ENCODE results near the gene COG2. TPM values are rescaled to one million over a fixed set of nuclear protein-coding genes. Genes with fewer than 3 reads are reported as not detected.

Gene COG2
- total RNA-seq, 1 experiment from 2014 or later: 46.9 TPM

DNA sequence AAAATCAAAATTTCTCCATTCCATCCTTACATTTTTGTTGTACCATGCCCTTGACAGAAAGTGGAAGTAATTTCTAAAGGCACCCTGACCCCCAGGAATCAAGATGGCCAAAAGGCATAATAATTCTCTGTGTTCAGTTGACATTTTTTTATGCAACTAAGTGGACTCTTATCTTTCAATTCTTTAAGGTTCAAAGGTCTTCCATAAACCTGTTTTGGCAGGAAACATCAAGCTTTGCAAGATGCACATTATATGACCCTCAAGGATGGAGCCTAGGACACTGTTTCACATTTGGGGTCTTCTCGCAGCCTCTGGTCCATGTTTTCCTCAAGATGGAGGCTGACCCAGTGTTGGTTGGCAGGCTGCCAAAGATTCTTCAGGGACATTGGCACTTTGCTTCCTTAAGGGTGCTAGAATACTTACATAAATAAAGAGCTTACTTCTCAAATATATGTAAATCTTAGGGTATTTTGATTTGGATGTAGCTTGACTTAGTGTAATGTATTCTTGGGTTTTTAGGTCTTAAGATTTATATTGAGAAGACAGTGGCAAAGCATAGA lies 48.0 kb upstream of the COG2 start:
- no peak overlapping the region for H3K4me3 ChIP-seq (ENCODE audit: low read depth, low read length)
- H3K36me3 Mint-ChIP-seq (ENCODE audit: insufficient read depth, unreplicated experiment): no peaks in the 10 kb centered on the region
- H3K36me3 ChIP-seq (ENCODE audit: control insufficient read depth, insufficient read depth, low read length): no peaks in the 10 kb centered on the region
- H3K4me1 Mint-ChIP-seq (ENCODE audit: low read depth, unreplicated experiment): no peaks in the 10 kb centered on the region
- ChIA-PET POLR2A (no interaction called here), CTCF (no interaction called here)
- BruUV-seq (replicated peaks): no TSS peak
- H3K9me3 ChIP-seq: no peaks in the 10 kb centered on the region
- H3K27me3 Mint-ChIP-seq (ENCODE audit: insufficient read depth, unreplicated experiment): peaks cover 6% of the 10 kb centered on the region
- intact Hi-C loops (cut with micrococcal nuclease; ENCODE audit: unreplicated experiment): no loop called here
- H3K27me3 ChIP-seq (replicated peaks; ENCODE audit: control insufficient read depth, insufficient read depth, low read length): no peaks in the 10 kb centered on the region
- DNase-seq: no peak
- TF ChIP-seq, protein P1, sequence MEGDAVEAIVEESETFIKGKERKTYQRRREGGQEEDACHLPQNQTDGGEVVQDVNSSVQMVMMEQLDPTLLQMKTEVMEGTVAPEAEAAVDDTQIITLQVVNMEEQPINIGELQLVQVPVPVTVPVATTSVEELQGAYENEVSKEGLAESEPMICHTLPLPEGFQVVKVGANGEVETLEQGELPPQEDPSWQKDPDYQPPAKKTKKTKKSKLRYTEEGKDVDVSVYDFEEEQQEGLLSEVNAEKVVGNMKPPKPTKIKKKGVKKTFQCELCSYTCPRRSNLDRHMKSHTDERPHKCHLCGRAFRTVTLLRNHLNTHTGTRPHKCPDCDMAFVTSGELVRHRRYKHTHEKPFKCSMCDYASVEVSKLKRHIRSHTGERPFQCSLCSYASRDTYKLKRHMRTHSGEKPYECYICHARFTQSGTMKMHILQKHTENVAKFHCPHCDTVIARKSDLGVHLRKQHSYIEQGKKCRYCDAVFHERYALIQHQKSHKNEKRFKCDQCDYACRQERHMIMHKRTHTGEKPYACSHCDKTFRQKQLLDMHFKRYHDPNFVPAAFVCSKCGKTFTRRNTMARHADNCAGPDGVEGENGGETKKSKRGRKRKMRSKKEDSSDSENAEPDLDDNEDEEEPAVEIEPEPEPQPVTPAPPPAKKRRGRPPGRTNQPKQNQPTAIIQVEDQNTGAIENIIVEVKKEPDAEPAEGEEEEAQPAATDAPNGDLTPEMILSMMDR (IDR thresholded peaks at IDR 0.05; ENCODE audit: insufficient read depth in 1 of 2, low read depth in 1 of 2, low read length in 1 of 2, severe bottlenecking in 1 of 2, unreplicated experiment in 1 of 2): no peak
- no peaks in the 10 kb centered on the region for H3K4me1 ChIP-seq
- H3K9me3 Mint-ChIP-seq (ENCODE audit: unreplicated experiment): no peaks in the 10 kb centered on the region
- no peak overlapping the region for H3K27ac Mint-ChIP-seq (ENCODE audit: unreplicated experiment)
- H3K4me3 Mint-ChIP-seq (ENCODE audit: unreplicated experiment): no peak overlapping the region

DNA sequence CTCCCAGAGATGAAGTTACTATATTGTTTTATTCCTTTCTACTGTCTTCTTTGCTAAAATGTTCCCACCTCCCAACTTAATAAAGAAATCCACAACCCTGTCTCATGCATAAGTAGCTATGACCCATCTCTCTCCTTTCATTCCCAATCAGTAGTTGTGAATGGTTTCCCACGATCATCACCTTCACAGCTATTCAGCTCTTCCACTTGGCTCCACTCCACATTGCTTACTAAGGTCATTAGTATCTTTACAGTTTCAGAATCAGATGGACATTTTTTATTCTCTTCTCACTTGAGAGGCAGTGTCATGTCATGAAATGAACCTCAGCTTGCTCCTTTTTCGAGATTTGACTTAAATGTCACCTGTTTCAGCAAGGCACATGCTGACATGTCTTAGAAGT lies 47.1 kb upstream of the COG2 start:
- Histone ChIP-seq H3K4me1 (no peaks in the 10 kb centered on the region), H3K36me3 (ENCODE audit: control insufficient read depth, insufficient read depth, low read length) (no peaks in the 10 kb centered on the region), H3K27me3 (replicated peaks; ENCODE audit: control insufficient read depth, insufficient read depth, low read length) (no peaks in the 10 kb centered on the region), H3K4me3 (ENCODE audit: low read depth, low read length) (no peak overlapping the region), H3K9me3 (no peaks in the 10 kb centered on the region)
- no peaks in the 10 kb centered on the region for H3K9me3 Mint-ChIP-seq (ENCODE audit: unreplicated experiment)
- peaks cover 6% of the 10 kb centered on the region for H3K27me3 Mint-ChIP-seq (ENCODE audit: insufficient read depth, unreplicated experiment)
- no peaks in the 10 kb centered on the region for H3K36me3 Mint-ChIP-seq (ENCODE audit: insufficient read depth, unreplicated experiment)
- CTCF ChIA-PET: no interaction called here
- no peaks in the 10 kb centered on the region for H3K4me1 Mint-ChIP-seq (ENCODE audit: low read depth, unreplicated experiment)
- BruUV-seq (replicated peaks): no TSS peak
- TF ChIP-seq, protein P1 (IDR thresholded peaks at IDR 0.05; ENCODE audit: insufficient read depth in 1 of 2, low read depth in 1 of 2, low read length in 1 of 2, severe bottlenecking in 1 of 2, unreplicated experiment in 1 of 2): no peak
- H3K4me3 Mint-ChIP-seq (ENCODE audit: unreplicated experiment): no peak overlapping the region
- intact Hi-C loops (cut with micrococcal nuclease; ENCODE audit: unreplicated experiment): no loop called here
- POLR2A ChIA-PET: no interaction called here
- no peak for DNase-seq
- H3K27ac Mint-ChIP-seq (ENCODE audit: unreplicated experiment): no peak overlapping the region

DNA sequence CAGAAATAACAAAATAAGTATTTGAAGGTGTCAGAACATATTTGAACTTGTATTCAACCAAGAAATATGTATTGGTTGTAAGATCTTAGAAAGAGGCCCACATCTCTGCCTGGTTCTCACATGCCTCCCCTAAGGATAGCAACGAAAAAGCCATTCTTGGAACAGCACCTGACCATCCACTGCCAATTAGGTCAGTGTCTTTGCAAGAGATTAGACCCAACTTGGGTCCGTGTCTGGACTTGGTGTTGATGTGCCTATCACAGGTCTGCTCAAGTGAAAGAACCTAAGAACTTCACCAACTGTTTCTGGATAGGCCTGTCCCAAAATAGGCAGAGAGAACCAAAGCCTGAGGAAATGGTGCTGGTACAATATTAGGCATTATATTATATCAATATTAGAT lies 46.0 kb upstream of the COG2 start:
- no peaks in the 10 kb centered on the region for H3K9me3 ChIP-seq
- no TSS peak for BruUV-seq (replicated peaks)
- no peak overlapping the region for H3K4me3 ChIP-seq (ENCODE audit: low read depth, low read length)
- no peaks in the 10 kb centered on the region for H3K36me3 Mint-ChIP-seq (ENCODE audit: insufficient read depth, unreplicated experiment)
- H3K4me3 Mint-ChIP-seq (ENCODE audit: unreplicated experiment): no peak overlapping the region
- H3K27me3 ChIP-seq (replicated peaks; ENCODE audit: control insufficient read depth, insufficient read depth, low read length): no peaks in the 10 kb centered on the region
- intact Hi-C loops (cut with micrococcal nuclease; ENCODE audit: unreplicated experiment): no loop called here
- H3K4me1 ChIP-seq: no peaks in the 10 kb centered on the region
- no peak overlapping the region for H3K27ac Mint-ChIP-seq (ENCODE audit: unreplicated experiment)
- POLR2A ChIA-PET: no interaction called here
- H3K27me3 Mint-ChIP-seq (ENCODE audit: insufficient read depth, unreplicated experiment): peaks cover 6% of the 10 kb centered on the region
- TF ChIP-seq, protein P1 (IDR thresholded peaks at IDR 0.05; ENCODE audit: insufficient read depth in 1 of 2, low read depth in 1 of 2, low read length in 1 of 2, severe bottlenecking in 1 of 2, unreplicated experiment in 1 of 2): no peak
- peaks cover 1% of the 10 kb centered on the region for H3K9me3 Mint-ChIP-seq (ENCODE audit: unreplicated experiment)
- CTCF ChIA-PET: no interaction called here
- H3K36me3 ChIP-seq (ENCODE audit: control insufficient read depth, insufficient read depth, low read length): no peaks in the 10 kb centered on the region
- DNase-seq: no peak
- no peaks in the 10 kb centered on the region for H3K4me1 Mint-ChIP-seq (ENCODE audit: low read depth, unreplicated experiment)

Measured in Caco-2 (cell line).